HG03175 (cell line): ENCODE data around the gene SDK2.
"Not testable (repeated sequence)": the region's sequence is repeated elsewhere in the genome, so short reads cannot be mapped to it uniquely, and the experiment has no call there.

Experiments used
- ATAC-seq: cut with Tn5 transposase; IDR thresholded peaks from one replicate; pipeline ENCODE4 v1.9.1; 2021; ENCODE audit warnings: mild to moderate bottlenecking, moderate library complexity; ENCODE audit not compliant: unreplicated experiment

The SDK2 gene

GRCh38 chr17:73492821-73493814 lies 151.1 kb downstream of the SDK2 start:
- ATAC-seq = no peak

GRCh38 chr17:73492125-73492820 lies 152.0 kb downstream of the SDK2 start:
- no peak for ATAC-seq

GRCh38 chr17:73491648-73492047 lies 152.6 kb downstream of the SDK2 start:
- no peak for ATAC-seq

GRCh38 chr17:73490851-73491250 lies 153.4 kb downstream of the SDK2 start:
- ATAC-seq = no peak

- no peak for ATAC-seq
Measured at GRCh38 chr17:73489991-73490390, 154.3 kb downstream of the SDK2 start.

- ATAC-seq = no peak
Measured at GRCh38 chr17:73489333-73489732, 154.9 kb downstream of the SDK2 start.

- no peak for ATAC-seq
Measured at GRCh38 chr17:73485130-73485529, 159.1 kb downstream of the SDK2 start.

- ATAC-seq = no peak
Measured at GRCh38 chr17:73482894-73483293, 161.4 kb downstream of the SDK2 start.

- ATAC-seq = no peak
Measured at GRCh38 chr17:73482251-73482716, 162.0 kb downstream of the SDK2 start.

- ATAC-seq = no peak
Measured at GRCh38 chr17:73481676-73482075, 162.6 kb downstream of the SDK2 start.

GRCh38 chr17:73480740-73481139 lies 163.5 kb downstream of the SDK2 start:
- no peak for ATAC-seq

- no peak for ATAC-seq
Measured at GRCh38 chr17:73478768-73479424, 165.3 kb downstream of the SDK2 start.

GRCh38 chr17:73478334-73478733 lies 165.9 kb downstream of the SDK2 start:
- ATAC-seq = no peak

- ATAC-seq = no peak
Measured at GRCh38 chr17:73476890-73477350, 167.3 kb downstream of the SDK2 start.

- no peak for ATAC-seq
Measured at GRCh38 chr17:73474370-73474988, 169.8 kb downstream of the SDK2 start.

GRCh38 chr17:73472715-73473114 lies 171.5 kb downstream of the SDK2 start:
- ATAC-seq = not testable (repeated sequence)

- no peak for ATAC-seq
Measured at GRCh38 chr17:73471924-73472323, 172.3 kb downstream of the SDK2 start.

- no peak for ATAC-seq
Measured at GRCh38 chr17:73470316-73470826, 173.9 kb downstream of the SDK2 start.

GRCh38 chr17:73469311-73469710 lies 174.9 kb downstream of the SDK2 start:
- ATAC-seq = no peak

GRCh38 chr17:73468221-73468620 lies 176.0 kb downstream of the SDK2 start:
- no peak for ATAC-seq
